HG03571 (cell line): Measurements from ENCODE around the gene NR1D1.
"Not testable (repeated sequence)": the region's sequence is repeated elsewhere in the genome, so short reads cannot be mapped to it uniquely, and the experiment has no call there.

Source experiments
- ATAC-seq: cut with Tn5 transposase; IDR thresholded peaks from one replicate; pipeline ENCODE4 v1.9.1; 2021; ENCODE audit not compliant: unreplicated experiment

NR1D1 gene

GRCh38 chr17:40100419-40100668, at the start of gene NR1D1:
Gene NR1D1, minus strand, starts transcription at chr17:40100589. Its CDS starts 495 bp downstream, at chr17:40100094.
- no peak for ATAC-seq

- no peak for ATAC-seq
These were observed 48.1 kb upstream of the NR1D1 start for GRCh38 chr17:40148527-40148926.

- ATAC-seq: no peak
These were observed 45.1 kb upstream of the NR1D1 start for GRCh38 chr17:40145476-40145875.

GRCh38 chr17:40143166-40143565, 42.8 kb upstream of the NR1D1 start:
- not testable (repeated sequence) for ATAC-seq

GRCh38 chr17:40139566-40140058, 39.2 kb upstream of the NR1D1 start:
- peak; percentile 15 for ATAC-seq

- ATAC-seq: no peak
These were observed 35.4 kb upstream of the NR1D1 start for GRCh38 chr17:40135817-40136216.

- no peak for ATAC-seq
These were observed 33.8 kb upstream of the NR1D1 start for GRCh38 chr17:40134184-40134583.

GRCh38 chr17:40130352-40131042, 30.1 kb upstream of the NR1D1 start:
- no peak for ATAC-seq

- no peak for ATAC-seq
These were observed 29.1 kb upstream of the NR1D1 start for GRCh38 chr17:40129498-40129897.

GRCh38 chr17:40124279-40125141, 24.1 kb upstream of the NR1D1 start:
- no peak for ATAC-seq

GRCh38 chr17:40123811-40124114, 23.4 kb upstream of the NR1D1 start:
- no peak for ATAC-seq

- ATAC-seq: no peak
These were observed 22.8 kb upstream of the NR1D1 start for GRCh38 chr17:40122999-40123810.

- no peak for ATAC-seq
These were observed 22.0 kb upstream of the NR1D1 start for GRCh38 chr17:40122136-40122998.

- ATAC-seq: no peak
These were observed 21.1 kb upstream of the NR1D1 start, which contains the start of gene MSL1 for GRCh38 chr17:40121181-40122135. Gene MSL1, plus strand, starts transcription at chr17:40121971. Its CDS starts 642 bp downstream, at chr17:40122613.

GRCh38 chr17:40115101-40115436, 14.7 kb upstream of the NR1D1 start:
- ATAC-seq: no peak

- ATAC-seq: no peak
These were observed 13.5 kb upstream of the NR1D1 start for GRCh38 chr17:40113907-40114245.

- ATAC-seq: peak; percentile 77
These were observed 12.9 kb upstream of the NR1D1 start for GRCh38 chr17:40113110-40113906.

GRCh38 chr17:40112718-40113109, 12.3 kb upstream of the NR1D1 start:
- no peak for ATAC-seq

- no peak for ATAC-seq
These were observed 11.9 kb upstream of the NR1D1 start for GRCh38 chr17:40112191-40112711.
